Mucosa of rectum (tissue), 2 donors: ENCODE measurements around the gene SNX8.

Experiments
- H3K27ac ChIP-seq, 2 donors: one replicate each; pipeline ENCODE4 v1.7.0; 2013; ENCODE audit warnings: inconsistent platforms in 2 of 2, low read depth in 2 of 2, low read length in 2 of 2
- H3K27me3 ChIP-seq, 2 donors: one replicate each; pipeline ENCODE4 v1.7.0; 2013; ENCODE audit warnings: low read length in 2 of 2; ENCODE audit not compliant: control insufficient read depth in 2 of 2, insufficient read depth in 2 of 2
- H3K36me3 ChIP-seq, 2 donors: one replicate each; pipeline ENCODE4 v1.7.0; 2013; ENCODE audit warnings: low read length in 2 of 2; ENCODE audit not compliant: control insufficient read depth in 2 of 2, insufficient read depth in 2 of 2
- H3K4me1 ChIP-seq, 2 donors: one replicate each; pipeline ENCODE4 v1.7.0; 2013; ENCODE audit warnings: low read length in 2 of 2, mild to moderate bottlenecking in 1 of 2; ENCODE audit not compliant: control insufficient read depth in 2 of 2, insufficient read depth in 2 of 2
- H3K4me3 ChIP-seq, 2 donors: one replicate each; pipeline ENCODE4 v1.7.0; 2013; ENCODE audit warnings: low read length in 2 of 2
- H3K9ac ChIP-seq, 2 donors: one replicate each; pipeline ENCODE4 v1.7.0; 2013; ENCODE audit warnings: low read length in 2 of 2, low read depth in 1 of 2, mild to moderate bottlenecking in 1 of 2
- H3K9me3 ChIP-seq, 2 donors: one replicate each; pipeline ENCODE4 v1.7.0; 2013; ENCODE audit warnings: low read length in 2 of 2; ENCODE audit not compliant: control insufficient read depth in 2 of 2
- donor health status: healthy.
- donor health status: Normal muscosa, but diverticular disease.

Gene SNX8

GRCh38 chr7:2295936-2296620 lies 18.2 kb downstream of the SNX8 start:
- Histone ChIP-seq H3K27me3 (no peaks in the 10 kb centered on the region), H3K9me3 (no peaks in the 10 kb centered on the region), H3K36me3 (no peaks in the 10 kb centered on the region), H3K27ac (no peak overlapping the region), H3K9ac (no peak overlapping the region), H3K4me3 (no peak overlapping the region), H3K4me1 (peaks cover 0 to 2% of the 10 kb centered on the region in 2 donors)

GRCh38 chr7:2290877-2291276 lies 23.4 kb downstream of the SNX8 start:
- H3K27ac ChIP-seq = no peak overlapping the region
- no peaks in the 10 kb centered on the region for H3K27me3 ChIP-seq
- H3K9ac ChIP-seq = no peak overlapping the region
- no peaks in the 10 kb centered on the region for H3K4me1 ChIP-seq
- no peaks in the 10 kb centered on the region for H3K36me3 ChIP-seq
- H3K9me3 ChIP-seq = no peaks in the 10 kb centered on the region
- no peak overlapping the region for H3K4me3 ChIP-seq

GRCh38 chr7:2289621-2290020 lies 24.6 kb downstream of the SNX8 start:
- Histone ChIP-seq H3K4me1 (no peaks in the 10 kb centered on the region), H3K27ac (no peak overlapping the region), H3K9ac (no peak overlapping the region), H3K4me3 (no peak overlapping the region), H3K36me3 (no peaks in the 10 kb centered on the region), H3K9me3 (no peaks in the 10 kb centered on the region), H3K27me3 (no peaks in the 10 kb centered on the region)

- no peaks in the 10 kb centered on the region for H3K27me3 ChIP-seq
- no peaks in the 10 kb centered on the region for H3K9me3 ChIP-seq
- H3K9ac ChIP-seq = no peak overlapping the region
- H3K4me3 ChIP-seq = no peak overlapping the region
- no peaks in the 10 kb centered on the region for H3K36me3 ChIP-seq
- no peak overlapping the region for H3K27ac ChIP-seq
- no peaks in the 10 kb centered on the region for H3K4me1 ChIP-seq
Measured at GRCh38 chr7:2289111-2289586, 25.1 kb downstream of the SNX8 start.

GRCh38 chr7:2288503-2288902 lies 25.7 kb downstream of the SNX8 start:
- H3K27me3 ChIP-seq = no peaks in the 10 kb centered on the region
- H3K27ac ChIP-seq = no peak overlapping the region

GRCh38 chr7:2287745-2288144 lies 26.5 kb downstream of the SNX8 start:
- Histone ChIP-seq H3K4me3 (no peak overlapping the region), H3K9me3 (no peaks in the 10 kb centered on the region), H3K27ac (no peak overlapping the region), H3K4me1 (no peaks in the 10 kb centered on the region), H3K36me3 (no peaks in the 10 kb centered on the region), H3K9ac (no peak overlapping the region), H3K27me3 (no peaks in the 10 kb centered on the region)

More at GRCh38 chr7:2288503-2288902, 25.7 kb downstream of the SNX8 start:
- H3K4me1 ChIP-seq = no peaks in the 10 kb centered on the region
- H3K4me3 ChIP-seq = no peak overlapping the region
- no peaks in the 10 kb centered on the region for H3K36me3 ChIP-seq
- no peaks in the 10 kb centered on the region for H3K9me3 ChIP-seq
- no peak overlapping the region for H3K9ac ChIP-seq

GRCh38 chr7:2283074-2283473 lies 31.2 kb downstream of the SNX8 start:
- Histone ChIP-seq H3K9me3 (no peaks in the 10 kb centered on the region), H3K27me3 (no peaks in the 10 kb centered on the region), H3K27ac (no peak overlapping the region), H3K36me3 (no peaks in the 10 kb centered on the region), H3K4me1 (no peaks in the 10 kb centered on the region), H3K4me3 (no peak overlapping the region), H3K9ac (no peak overlapping the region)

- Histone ChIP-seq H3K27me3 (no peaks in the 10 kb centered on the region), H3K9ac (no peak overlapping the region), H3K36me3 (peaks cover 3 to 4% of the 10 kb centered on the region in 2 donors), H3K4me3 (no peak overlapping the region), H3K4me1 (no peaks in the 10 kb centered on the region), H3K27ac (no peak overlapping the region), H3K9me3 (no peaks in the 10 kb centered on the region)
Measured at GRCh38 chr7:2282185-2282751, 32.0 kb downstream of the SNX8 start.

- no peaks in the 10 kb centered on the region for H3K27me3 ChIP-seq
- no peak overlapping the region for H3K4me3 ChIP-seq
- peaks cover 3 to 6% of the 10 kb centered on the region in 2 donors for H3K36me3 ChIP-seq
- H3K9me3 ChIP-seq = no peaks in the 10 kb centered on the region
- H3K9ac ChIP-seq = no peak overlapping the region
- no peak overlapping the region for H3K27ac ChIP-seq
- no peaks in the 10 kb centered on the region for H3K4me1 ChIP-seq
Measured at GRCh38 chr7:2281541-2281940, 32.7 kb downstream of the SNX8 start.

- no peak overlapping the region for H3K9ac ChIP-seq
- H3K27ac ChIP-seq = no peak overlapping the region
- peaks cover 3 to 6% of the 10 kb centered on the region in 2 donors for H3K36me3 ChIP-seq
- H3K4me1 ChIP-seq = no peaks in the 10 kb centered on the region
- no peaks in the 10 kb centered on the region for H3K9me3 ChIP-seq
- H3K4me3 ChIP-seq = no peak overlapping the region
- no peaks in the 10 kb centered on the region for H3K27me3 ChIP-seq
Measured at GRCh38 chr7:2280424-2280823, 33.8 kb downstream of the SNX8 start.
